CD4-positive, alpha-beta T cell (primary cell): Measurements from ENCODE around the gene DNAH2. TPM values are rescaled to one million over a fixed set of nuclear protein-coding genes. Genes with fewer than 3 reads are reported as not detected.
A peak's percentile ranks its signal among the peaks of the same experiment; 100 is the strongest.

Experiments
- ATAC-seq: fragments of 200-7000 bp; cut with Tn5 transposase; one replicate; pipeline ENCODE4 v1.10.0; 2022; ENCODE audit warnings: mild to moderate bottlenecking; ENCODE audit not compliant: poor library complexity
- CTCF ChIA-PET: fragments of 350-600 bp; sonication (Branson Sonifier 250); formaldehyde crosslinking; loops from one replicate; lab custom pipeline; 2021; ENCODE audit warnings: antibody characterized with exemption, inconsistent platforms; lab: Charles Lee
- POLR2A ChIA-PET: fragments of 350-600 bp; sonication (Branson Sonifier 250); formaldehyde crosslinking; loops from one replicate; lab custom pipeline; 2021; ENCODE audit warnings: antibody characterized with exemption, inconsistent platforms; lab: Charles Lee
- DNase-seq, 14 experiments: peaks; one replicate each; pipeline ENCODE4 v3.0.0-alpha.2; 2013 to 2020; ENCODE audit warnings: mixed read lengths in 2 of 14
- H3K27ac ChIP-seq, 2 donors: one replicate each; pipeline versions ENCODE4 v1.5.1 to v1.7.0; 2013; ENCODE audit warnings: low read length in 2 of 2, low read depth in 1 of 2, mild to moderate bottlenecking in 1 of 2
- H3K27me3 ChIP-seq, 2 experiments: 1 replicate in 1 of 2; 2 replicates in 1 of 2; pipeline versions ENCODE4 v1.6.1 to v1.7.0; 2013; ENCODE audit warnings: low read length in 2 of 2, control low read depth in 1 of 2, mild to moderate bottlenecking in 1 of 2, moderate library complexity in 1 of 2; ENCODE audit not compliant: insufficient read depth in 2 of 2, control insufficient read depth in 1 of 2
- H3K36me3 ChIP-seq: one replicate; pipeline ENCODE4 v1.6.1; 2013; ENCODE audit warnings: low read length, control low read depth; ENCODE audit not compliant: insufficient read depth
- H3K4me1 ChIP-seq: one replicate; pipeline ENCODE4 v1.6.1; 2013; ENCODE audit warnings: low read length, control low read depth; ENCODE audit not compliant: insufficient read depth
- H3K4me3 ChIP-seq: one replicate; pipeline ENCODE4 v1.5.1; 2013; ENCODE audit warnings: mild to moderate bottlenecking, low read length, moderate library complexity
- H3K9me3 ChIP-seq, 2 experiments: 1 replicate in 1 of 2; 2 replicates in 1 of 2; pipeline versions ENCODE4 v1.6.1 to v1.7.0; 2013; ENCODE audit warnings: low read length in 2 of 2, mild to moderate bottlenecking in 2 of 2, control low read depth in 1 of 2, moderate library complexity in 1 of 2; ENCODE audit not compliant: control insufficient read depth in 1 of 2, insufficient read depth in 1 of 2
- H3K27ac Mint-ChIP-seq: one replicate; pipeline ENCODE4 v1.8.0; 2020; ENCODE audit warnings: mixed read lengths
- H3K27me3 Mint-ChIP-seq: one replicate; pipeline ENCODE4 v1.8.0; 2021; ENCODE audit warnings: mixed read lengths
- H3K36me3 Mint-ChIP-seq: one replicate; pipeline ENCODE4 v1.8.0; 2021; ENCODE audit warnings: low read depth, mixed read lengths
- H3K4me1 Mint-ChIP-seq: one replicate; pipeline ENCODE4 v1.8.0; 2021; ENCODE audit warnings: low read depth, mixed read lengths
- H3K4me3 Mint-ChIP-seq: one replicate; pipeline ENCODE4 v1.8.0; 2020; ENCODE audit warnings: mild to moderate bottlenecking, mixed read lengths
- H3K9me3 Mint-ChIP-seq: one replicate; pipeline ENCODE4 v1.8.0; 2020; ENCODE audit warnings: mixed read lengths
- intact Hi-C, 2 experiments: fragments of 100-400 bp; cut with DNase I in 1 of 2; cut with micrococcal nuclease in 1 of 2; formaldehyde crosslinking; loops; one replicate each; pipeline versions ENCODE4 v1.15.1 to v1.9.0; 2023 to 2025; cut with DNase I, micrococcal nuclease
- total RNA-seq, 174 experiments: library from RNA in 2 of 174; stranded (reverse) in 2 of 174; gene quantifications; one replicate each; pipeline ENCODE4 v1.2.3 and lab custom pipeline; 2021 to 2026
- TF ChIP-seq, protein P1 (sequence below): fragments of 200-600 bp; IDR thresholded peaks from one replicate; pipeline ENCODE4 v1.8.0; 2022; ENCODE audit warnings: antibody characterized with exemption, mild to moderate bottlenecking

The DNAH2 gene
- total RNA-seq, 2 experiments from 2014 or later: not detected

DNA sequence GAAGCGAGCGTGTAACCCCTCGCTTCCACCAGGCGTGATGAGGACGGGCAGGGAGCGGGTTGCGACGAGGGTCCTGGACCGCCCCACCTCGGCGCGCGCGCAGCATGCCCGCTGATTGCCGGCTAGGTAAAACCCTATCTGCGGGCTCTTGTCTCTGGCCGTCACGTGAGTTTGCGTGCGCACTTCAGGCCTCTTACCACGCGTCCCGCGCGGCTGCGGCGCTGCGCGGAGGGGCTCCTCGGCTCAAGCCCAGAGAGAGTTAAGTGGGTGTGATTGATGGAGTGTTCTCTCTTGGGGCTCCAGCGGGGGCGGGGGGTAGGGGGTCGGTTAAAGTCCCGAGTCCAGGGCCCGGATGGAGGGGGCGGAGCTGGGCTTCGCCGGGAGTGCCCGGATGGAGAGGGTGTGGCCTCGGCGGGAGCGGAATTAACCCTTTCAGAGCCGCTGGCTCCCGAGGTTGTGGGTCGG is 124.4 kb downstream of the DNAH2 start:
- TF ChIP-seq, protein P1, sequence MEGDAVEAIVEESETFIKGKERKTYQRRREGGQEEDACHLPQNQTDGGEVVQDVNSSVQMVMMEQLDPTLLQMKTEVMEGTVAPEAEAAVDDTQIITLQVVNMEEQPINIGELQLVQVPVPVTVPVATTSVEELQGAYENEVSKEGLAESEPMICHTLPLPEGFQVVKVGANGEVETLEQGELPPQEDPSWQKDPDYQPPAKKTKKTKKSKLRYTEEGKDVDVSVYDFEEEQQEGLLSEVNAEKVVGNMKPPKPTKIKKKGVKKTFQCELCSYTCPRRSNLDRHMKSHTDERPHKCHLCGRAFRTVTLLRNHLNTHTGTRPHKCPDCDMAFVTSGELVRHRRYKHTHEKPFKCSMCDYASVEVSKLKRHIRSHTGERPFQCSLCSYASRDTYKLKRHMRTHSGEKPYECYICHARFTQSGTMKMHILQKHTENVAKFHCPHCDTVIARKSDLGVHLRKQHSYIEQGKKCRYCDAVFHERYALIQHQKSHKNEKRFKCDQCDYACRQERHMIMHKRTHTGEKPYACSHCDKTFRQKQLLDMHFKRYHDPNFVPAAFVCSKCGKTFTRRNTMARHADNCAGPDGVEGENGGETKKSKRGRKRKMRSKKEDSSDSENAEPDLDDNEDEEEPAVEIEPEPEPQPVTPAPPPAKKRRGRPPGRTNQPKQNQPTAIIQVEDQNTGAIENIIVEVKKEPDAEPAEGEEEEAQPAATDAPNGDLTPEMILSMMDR: no peak
- peak overlapping the region; percentile 92 for H3K4me3 Mint-ChIP-seq
- Histone ChIP-seq H3K27me3 (no peaks in the 10 kb centered on the region), H3K9me3 (no peaks in the 10 kb centered on the region), H3K27ac (peak overlapping the region; percentile 100), H3K4me3 (peak overlapping the region; percentile 84), H3K36me3 (peaks cover 28% of the 10 kb centered on the region), H3K4me1 (peaks cover 82% of the 10 kb centered on the region)
- peaks cover 64% of the 10 kb centered on the region for H3K36me3 Mint-ChIP-seq
- intact Hi-C loops: loop anchor here (1.0 to 10.0 kb wide), 7 partner anchors 8 to 607 kb away; partner anchors contain the start of genes DVL2 (in 2 of the 2), PHF23 (in 2 of the 2), KDM6B (in 1 of the 2) and NAA38 (in 1 of the 2)
- DNase-seq: peak in 12 of 14 experiments; percentile 73 to 85 (median 80)
- peaks cover 10% of the 10 kb centered on the region for H3K27me3 Mint-ChIP-seq
- ATAC-seq: peak; percentile 9
- ChIA-PET CTCF (interaction anchor here (0.6 to 1.9 kb wide), 6 partner anchors 17 to 154 kb away, joined by 3 to 4 read pairs (median 3); no protein-coding TSS in a partner anchor), POLR2A (interaction anchor here (0.6 to 10.1 kb wide), 8 partner anchors 7 to 154 kb away, joined by 3 to 83 read pairs (median 6); partner anchors contain the start of genes CNTROB, CYB5D1, KDM6B and NAA38)
- H3K27ac Mint-ChIP-seq: peak overlapping the region; percentile 90
- H3K4me1 Mint-ChIP-seq: peaks cover 57% of the 10 kb centered on the region
- H3K9me3 Mint-ChIP-seq: no peaks in the 10 kb centered on the region

DNA sequence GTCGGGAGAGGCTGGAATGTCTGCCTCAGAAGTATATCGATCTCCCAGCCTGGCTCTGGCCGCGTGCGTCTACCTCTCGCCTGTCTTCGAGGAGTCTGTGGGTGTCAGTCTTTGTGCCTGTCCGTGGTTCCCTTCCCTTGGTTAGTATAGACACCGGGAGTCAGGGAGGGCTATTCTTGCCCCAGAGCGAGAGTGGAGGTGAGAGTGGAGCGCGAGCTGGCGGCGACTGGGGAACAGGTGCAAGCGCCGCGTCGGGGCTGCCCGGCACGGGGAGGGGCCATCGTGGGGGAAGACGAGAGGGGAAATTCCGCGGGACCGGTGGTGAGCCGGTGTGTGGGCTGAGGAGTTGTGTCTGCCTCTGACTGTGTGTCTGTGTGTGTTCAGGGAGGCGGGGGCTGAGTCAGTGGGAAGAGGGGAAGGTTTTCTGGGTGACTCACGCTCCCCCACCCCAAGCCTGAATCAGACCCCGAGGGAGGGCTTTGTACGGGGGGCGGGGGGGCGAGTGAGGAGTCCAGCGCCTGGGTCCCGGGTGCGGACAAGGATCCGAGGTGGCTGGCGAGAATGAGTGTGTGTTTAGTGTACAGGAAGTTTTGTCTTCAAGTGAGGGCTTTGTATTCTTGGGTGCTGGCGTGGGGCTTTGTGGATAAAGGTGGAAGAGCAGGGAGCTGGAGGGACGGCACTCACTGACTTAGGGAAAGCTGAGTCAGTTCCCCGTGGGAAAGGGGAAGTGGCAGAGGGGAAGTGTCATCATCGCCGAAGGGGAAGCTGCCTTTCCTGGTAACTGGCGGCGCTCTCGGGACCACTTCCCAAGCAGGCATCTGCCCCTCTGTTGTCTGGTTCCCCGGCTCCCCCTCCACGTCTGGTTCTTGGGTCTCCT is 125.1 kb downstream of the DNAH2 start:
- H3K4me1 ChIP-seq: peaks cover 75% of the 10 kb centered on the region
- peak overlapping the region; percentile 84 for H3K4me3 ChIP-seq
- ChIA-PET POLR2A (interaction anchor here (0.6 to 10.1 kb wide), 10 partner anchors 8 to 600 kb away, joined by 3 to 83 read pairs (median 5); partner anchors contain the start of genes CNTROB, CYB5D1, GABARAP and KDM6B), CTCF (interaction anchor here (0.8 to 1.9 kb wide), 5 partner anchors 8 to 146 kb away, joined by 3 to 13 read pairs (median 4); no protein-coding TSS in a partner anchor)
- Mint-ChIP-seq H3K4me3 (peak overlapping the region; percentile 92), H3K27me3 (peaks cover 10% of the 10 kb centered on the region), H3K27ac (peak overlapping the region; percentile 90), H3K4me1 (peaks cover 51% of the 10 kb centered on the region), H3K9me3 (no peaks in the 10 kb centered on the region), H3K36me3 (peaks cover 69% of the 10 kb centered on the region)
- DNase-seq (peak; percentile 71 to 99 (median 92)), ATAC-seq (peak; percentile 37)
- TF ChIP-seq, protein P1: no peak
- H3K36me3 ChIP-seq: peaks cover 33% of the 10 kb centered on the region
- H3K27ac ChIP-seq: peak overlapping the region; percentile 100
- intact Hi-C loops: loop anchor here (1.0 to 10.0 kb wide), 7 partner anchors 8 to 608 kb away; partner anchors contain the start of genes DVL2 (in 2 of the 2), PHF23 (in 2 of the 2), KDM6B (in 1 of the 2) and NAA38 (in 1 of the 2)
- no peaks in the 10 kb centered on the region for H3K9me3 ChIP-seq
- no peaks in the 10 kb centered on the region for H3K27me3 ChIP-seq

DNA sequence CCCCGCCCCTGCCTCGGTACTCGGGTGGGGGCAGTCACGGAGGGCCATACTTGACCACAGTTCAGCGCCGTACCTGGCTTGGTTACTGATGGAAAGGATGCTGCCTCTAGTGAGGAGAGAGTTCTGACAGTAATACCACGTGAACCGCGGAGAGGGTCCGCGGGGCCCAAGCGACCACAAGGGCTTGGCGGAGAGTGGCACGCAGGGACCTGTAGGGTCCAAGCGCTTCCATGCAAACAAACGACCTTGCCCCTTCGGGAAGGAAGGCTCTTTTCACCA is 125.7 kb downstream of the DNAH2 start:
- ATAC-seq: no peak
- peaks cover 10% of the 10 kb centered on the region for H3K27me3 Mint-ChIP-seq
- POLR2A ChIA-PET: interaction anchor here (0.7 to 10.1 kb wide), 5 partner anchors 8 to 601 kb away, joined by 3 to 83 read pairs (median 5); partner anchors contain the start of genes CNTROB, CYB5D1, GABARAP and KDM6B
- H3K4me1 ChIP-seq: peaks cover 71% of the 10 kb centered on the region
- H3K27ac ChIP-seq: peak overlapping the region; percentile 100
- TF ChIP-seq, protein P1: no peak
- peaks cover 71% of the 10 kb centered on the region for H3K36me3 Mint-ChIP-seq
- no peaks in the 10 kb centered on the region for H3K27me3 ChIP-seq
- intact Hi-C loops: loop anchor here (2.0 to 10.0 kb wide), 5 partner anchors 14 to 608 kb away; partner anchors contain the start of genes DVL2 (in 2 of the 2), PHF23 (in 2 of the 2), NAA38 (in 1 of the 2) and POLR2A (in 1 of the 2)
- CTCF ChIA-PET: interaction anchor here (1.6 to 1.7 kb wide), 2 partner anchors 8 kb away, joined by 4 to 13 read pairs; no protein-coding TSS in a partner anchor
- H3K9me3 Mint-ChIP-seq: no peaks in the 10 kb centered on the region
- peak overlapping the region; percentile 90 for H3K27ac Mint-ChIP-seq
- peak overlapping the region; percentile 84 for H3K4me3 ChIP-seq
- DNase-seq: no peak
- no peaks in the 10 kb centered on the region for H3K9me3 ChIP-seq
- peaks cover 48% of the 10 kb centered on the region for H3K4me1 Mint-ChIP-seq
- peaks cover 38% of the 10 kb centered on the region for H3K36me3 ChIP-seq
- H3K4me3 Mint-ChIP-seq: peak overlapping the region; percentile 92
